K562 (cell line): Measurements from ENCODE around the gene FRG2. TPM values are rescaled to one million over a fixed set of nuclear protein-coding genes. Genes with fewer than 3 reads are reported as not detected.
"Not testable (repeated sequence)": the region's sequence is repeated elsewhere in the genome, so short reads cannot be mapped to it uniquely, and the experiment has no call there.

Source experiments
- ATAC-seq: fragments of 200-7000 bp; cut with Tn5 transposase; 3 replicates; pipeline ENCODE4 v1.9.1; 2020; ENCODE audit warnings: moderate library complexity
- BruUV-seq: library from RNA; stranded (reverse); fragments of 400-500 nt; replicated peaks from 2 replicates; lab custom pipeline; 2021; lab: Mats Ljungman, UMichigan
- CTCF ChIA-PET: fragments of 300-600 bp; formaldehyde crosslinking; extraction: SDS; loops from one replicate; lab custom pipeline; 2021; ENCODE audit warnings: low intra/inter-chr PET ratio; lab: Yijun Ruan, JAX
- POLR2A ChIA-PET: fragments of 300-600, 350-650 bp; sonication (Branson Sonifier 250); formaldehyde crosslinking; extraction: SDS; loops from one replicate; lab custom pipeline; 2021; ENCODE audit warnings: antibody characterized with exemption, inconsistent platforms; lab: Yijun Ruan, JAX
- DNase-seq, 4 experiments: peaks; one replicate each; pipeline versions ENCODE4 v3.0.0 to v3.0.0-alpha.2; 2011 to 2018; ENCODE audit warnings: low spot score in 3 of 4, mixed read lengths in 3 of 4; ENCODE audit errors: extremely low read depth in 1 of 4
- FAIRE-seq: peaks from 2 replicates; lab custom pipeline; 2011; peaks lifted over from hg19 to GRCh38; lab: Jason Lieb, UNC
- H2AFZ ChIP-seq: 2 replicates; pipeline ENCODE4 v1.6.0; 2011; ENCODE audit warnings: low read depth, low read length, control low read depth, inconsistent platforms
- H3K27ac ChIP-seq: fragments of 200-600 bp; 3 replicates; pipeline ENCODE4 v1.8.0; 2011; ENCODE audit warnings: low read depth, mild to moderate bottlenecking, control low read depth, inconsistent platforms, low read length, moderate library complexity, mixed read lengths; ENCODE audit errors: extremely low read depth
- H3K27me3 ChIP-seq, 2 experiments: fragments of 300-600 bp in 1 of 2; 2 replicates in 1 of 2; 3 replicates in 1 of 2; pipeline versions ENCODE4 v1.6.0 to v1.8.0; 2011; ENCODE audit warnings: inconsistent platforms in 2 of 2, low read length in 2 of 2, mild to moderate bottlenecking in 1 of 2, mixed read lengths in 1 of 2, moderate library complexity in 1 of 2; ENCODE audit not compliant: control insufficient read depth in 2 of 2, insufficient read depth in 2 of 2
- H3K36me3 ChIP-seq: fragments of 300-600 bp; 3 replicates; pipeline ENCODE4 v1.8.0; 2011; ENCODE audit warnings: mild to moderate bottlenecking, low read length, inconsistent platforms; ENCODE audit not compliant: control insufficient read depth, insufficient read depth
- H3K4me1 ChIP-seq, 2 experiments: fragments of 200-600 bp in 1 of 2; replicated peaks in 1 of 2; 2 replicates in 1 of 2; 3 replicates in 1 of 2; pipeline versions ENCODE4 v1.5.1 to v1.8.0; 2011; ENCODE audit warnings: inconsistent platforms in 2 of 2, low read length in 2 of 2, mild to moderate bottlenecking in 1 of 2, mixed read lengths in 1 of 2, moderate library complexity in 1 of 2; ENCODE audit not compliant: control insufficient read depth in 2 of 2, insufficient read depth in 2 of 2
- H3K4me2 ChIP-seq: 2 replicates; pipeline ENCODE4 v1.6.1; 2011; ENCODE audit warnings: low read length, control low read depth, inconsistent platforms, mixed read lengths; ENCODE audit not compliant: insufficient read depth
- H3K4me3 ChIP-seq: fragments of 200-600 bp; sonication (generic), shearing (Covaris generic); 2 replicates; pipeline ENCODE4 v1.5.1; 2016; ENCODE audit warnings: control low read depth, inconsistent platforms
- H3K79me2 ChIP-seq: fragments of 200-600 bp; 3 replicates; pipeline ENCODE4 v1.8.0; 2011; ENCODE audit warnings: low read length, inconsistent platforms; ENCODE audit not compliant: control insufficient read depth, insufficient read depth
- H3K9ac ChIP-seq, 2 experiments: 2 replicates each; pipeline versions ENCODE4 v1.6.0 to v1.6.1; 2011; ENCODE audit warnings: low read depth in 2 of 2, low read length in 2 of 2, control low read depth in 1 of 2, inconsistent platforms in 1 of 2, mild to moderate bottlenecking in 1 of 2, mixed read lengths in 1 of 2; ENCODE audit not compliant: insufficient read depth in 1 of 2
- H3K9me1 ChIP-seq: one replicate; pipeline ENCODE4 v1.6.0; 2011; ENCODE audit warnings: inconsistent platforms, mild to moderate bottlenecking, low read length, moderate library complexity; ENCODE audit not compliant: control insufficient read depth, insufficient read depth
- H3K9me3 ChIP-seq: replicated peaks from 2 replicates; pipeline ENCODE4 v1.5.1; 2011; ENCODE audit warnings: low read depth, low read length, inconsistent platforms; ENCODE audit not compliant: control insufficient read depth, insufficient read depth
- H4K20me1 ChIP-seq: replicated peaks from 2 replicates; pipeline ENCODE4 v1.6.1; 2011; ENCODE audit warnings: low read length, inconsistent platforms, mixed read lengths; ENCODE audit not compliant: control insufficient read depth, insufficient read depth
- DLX4 ChIP-seq: fragments of 250-450 bp; sonication (Bioruptor Pico); IDR thresholded peaks from 2 replicates; pipeline ENCODE4 v1.6.1; 2021; ENCODE audit warnings: mild to moderate bottlenecking
- SP1 ChIP-seq: sonication (generic); formaldehyde crosslinking; IDR thresholded peaks from 2 replicates; pipeline ENCODE4 v1.8.1; 2022; ENCODE audit warnings: mild to moderate bottlenecking, missing genetic modification reagents
- SUPT5H ChIP-seq: fragments of 450-650 bp; IDR thresholded peaks from 2 replicates; pipeline ENCODE4 v1.6.1; 2016
- USF1 ChIP-seq: sonication (generic); formaldehyde crosslinking; IDR thresholded peaks from 2 replicates; pipeline ENCODE4 v1.9.0; 2022; ENCODE audit warnings: mild to moderate bottlenecking, missing genetic modification reagents
- ZNF511 ChIP-seq: sonication (generic); formaldehyde crosslinking; IDR thresholded peaks from 2 replicates; pipeline ENCODE4 v1.8.0; 2022; ENCODE audit warnings: mild to moderate bottlenecking, missing genetic modification reagents
- ZNF583 ChIP-seq: fragments of 250-450 bp; sonication (Bioruptor Pico); IDR thresholded peaks from 2 replicates; pipeline ENCODE4 v1.4.0; 2020
- WGBS: fragments of 100-300 bp; shearing (Covaris generic); methylation state at CpG from one replicate; pipeline ENCODE4 v1.1.6; 2016; ENCODE audit warnings: low coverage, mixed read lengths; ENCODE audit not compliant: insufficient coverage; ENCODE audit errors: missing lambda C conversion rate; 5-methylcytosine and 5-hydroxymethylcytosine counted together
- in situ Hi-C: fragments of 300-500 bp; cut with MboI; formaldehyde crosslinking; loops from 4 replicates; pipeline ENCODE4 v1.15.0; 2018; ENCODE audit warnings: inconsistent platforms, mixed read lengths
- intact Hi-C: fragments of 100-400 bp; cut with micrococcal nuclease; formaldehyde crosslinking; loops from 2 replicates; pipeline ENCODE4 v1.14.2; 2022
- polyA plus RNA-seq, 8 experiments: library from polyadenylated mRNA; depleted of rRNA in 4 of 8; stranded (reverse) in 5 of 8; unstranded in 3 of 8; fragments of >200 nt; fragmentation: Nextera tagmentation in 2 of 8; fragmentation: Illumina TruSeq in 1 of 8; extraction: Ambion mirVana in 2 of 8; extraction: Trizol in 1 of 8; gene quantifications; 2 replicates each; pipeline versions ENCODE4 v1.2.1 to v1.2.3, GENCODE V29; 2011 to 2014; ENCODE audit warnings: inconsistent platforms in 1 of 8, missing spikeins in 1 of 8
- total RNA-seq, 7 experiments: library from RNA; depleted of rRNA in 6 of 7; stranded (reverse); fragments of >200 nt in 6 of 7; fragmentation: Illumina TruSeq in 2 of 7; extraction: Trizol in 2 of 7; gene quantifications; 2 replicates each; pipeline versions ENCODE4 v1.2.1 to v1.2.3, GENCODE V29; 2011 to 2021; ENCODE audit warnings: low replicate concordance in 1 of 7
- TF ChIP-seq, protein P1 (sequence below): fragments of 250-450 bp; sonication (Bioruptor Pico); IDR thresholded peaks from 2 replicates; pipeline ENCODE4 v1.5.0; 2020; ENCODE audit warnings: mild to moderate bottlenecking
- TF ChIP-seq, protein P2 (sequence below): sonication (generic); formaldehyde crosslinking; IDR thresholded peaks from 2 replicates; pipeline ENCODE4 v1.8.0; 2022; ENCODE audit warnings: mild to moderate bottlenecking, low read depth, missing genetic modification reagents

The FRG2 gene
- total and polyA plus RNA-seq, 9 of the 15 experiments (the other 6 are each of a cell fraction or from before 2014, with no cell fraction given), result 0.07 to 0.13 (median 0.10) TPM; not detected in 5

GRCh38 chr4:189983916-189984526, 43.0 kb downstream of the FRG2 start:
- H3K27ac ChIP-seq, FAIRE-seq, H2AFZ ChIP-seq, DNase-seq, H3K79me2 ChIP-seq, H3K4me1 ChIP-seq, H3K9me1 ChIP-seq, H4K20me1 ChIP-seq, BruUV-seq, ATAC-seq, intact Hi-C loops, CTCF ChIA-PET, H3K4me3 ChIP-seq, H3K9ac ChIP-seq, H3K9me3 ChIP-seq, H3K4me2 ChIP-seq, POLR2A ChIA-PET, in situ Hi-C loops, H3K36me3 ChIP-seq: not testable (repeated sequence)
- peaks cover 0 to 14% of the 10 kb centered on the region in 2 experiments; a peak in 4 of 5 replicates for H3K27me3 ChIP-seq
- 3% methylated on average over 14 of the region's 41 CpGs for WGBS

- no peak overlapping the region for H3K4me3 ChIP-seq
- no peaks in the 10 kb centered on the region for H3K9me1 ChIP-seq
- in situ Hi-C loops, result no loop called here
- TF ChIP-seq DLX4 (CRISPR knock-in tag) (no peak), USF1 (CRISPR knock-in tag) (no peak), SUPT5H (no peak), ZNF511 (CRISPR knock-in tag) (no peak), SP1 (CRISPR knock-in tag) (no peak), ZNF583 (CRISPR knock-in tag) (no peak)
- TF ChIP-seq, protein P1, sequence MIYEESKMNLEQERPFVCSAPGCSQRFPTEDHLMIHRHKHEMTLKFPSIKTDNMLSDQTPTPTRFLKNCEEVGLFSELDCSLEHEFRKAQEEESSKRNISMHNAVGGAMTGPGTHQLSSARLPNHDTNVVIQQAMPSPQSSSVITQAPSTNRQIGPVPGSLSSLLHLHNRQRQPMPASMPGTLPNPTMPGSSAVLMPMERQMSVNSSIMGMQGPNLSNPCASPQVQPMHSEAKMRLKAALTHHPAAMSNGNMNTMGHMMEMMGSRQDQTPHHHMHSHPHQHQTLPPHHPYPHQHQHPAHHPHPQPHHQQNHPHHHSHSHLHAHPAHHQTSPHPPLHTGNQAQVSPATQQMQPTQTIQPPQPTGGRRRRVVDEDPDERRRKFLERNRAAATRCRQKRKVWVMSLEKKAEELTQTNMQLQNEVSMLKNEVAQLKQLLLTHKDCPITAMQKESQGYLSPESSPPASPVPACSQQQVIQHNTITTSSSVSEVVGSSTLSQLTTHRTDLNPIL (CRISPR knock-in tag), result no peak
- TF ChIP-seq, protein P2, sequence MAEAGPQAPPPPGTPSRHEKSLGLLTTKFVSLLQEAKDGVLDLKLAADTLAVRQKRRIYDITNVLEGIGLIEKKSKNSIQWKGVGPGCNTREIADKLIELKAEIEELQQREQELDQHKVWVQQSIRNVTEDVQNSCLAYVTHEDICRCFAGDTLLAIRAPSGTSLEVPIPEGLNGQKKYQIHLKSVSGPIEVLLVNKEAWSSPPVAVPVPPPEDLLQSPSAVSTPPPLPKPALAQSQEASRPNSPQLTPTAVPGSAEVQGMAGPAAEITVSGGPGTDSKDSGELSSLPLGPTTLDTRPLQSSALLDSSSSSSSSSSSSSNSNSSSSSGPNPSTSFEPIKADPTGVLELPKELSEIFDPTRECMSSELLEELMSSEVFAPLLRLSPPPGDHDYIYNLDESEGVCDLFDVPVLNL (CRISPR knock-in tag), result no peak
- no peaks in the 10 kb centered on the region for H3K79me2 ChIP-seq
- H4K20me1 ChIP-seq, result no peaks in the 10 kb centered on the region
- H3K4me2 ChIP-seq, result no peak overlapping the region
- intact Hi-C loops, result no loop called here
- no peaks in the 10 kb centered on the region for H3K36me3 ChIP-seq
- POLR2A ChIA-PET, result no interaction called here
- ATAC-seq, result no peak
- no peak for DNase-seq
- CTCF ChIA-PET, result no interaction called here
- no peak overlapping the region for H3K9ac ChIP-seq
- no peaks in the 10 kb centered on the region for H3K9me3 ChIP-seq
- 9% methylated on average over 8 of the region's 8 CpGs for WGBS
- no peak overlapping the region for H2AFZ ChIP-seq
- H3K4me1 ChIP-seq, result no peaks in the 10 kb centered on the region; a peak in 1 of 5 replicates
- H3K27ac ChIP-seq, result no peak overlapping the region
- BruUV-seq, result no TSS peak
- peaks cover 0 to 14% of the 10 kb centered on the region in 2 experiments; a peak in 4 of 5 replicates for H3K27me3 ChIP-seq
- no peak for FAIRE-seq
These were observed 45.1 kb downstream of the FRG2 start for GRCh38 chr4:189981970-189982369.
